C4-2B (cell line): ENCODE data around the gene ZNF18.

Experiments used
- H3K27ac ChIP-seq: fragments of 450-650 bp; 2 replicates; pipeline ENCODE4 v1.5.1; 2017
- CTCF ChIP-seq: fragments of 450-650 bp; conservative IDR thresholded peaks from 2 replicates; pipeline ENCODE4 v1.5.1; 2017; ENCODE audit warnings: mild to moderate bottlenecking
- ZFX ChIP-seq: fragments of 450-650 bp; IDR thresholded peaks from 2 replicates; pipeline ENCODE4 v1.6.1; 2017

Gene ZNF18

GRCh38 chr17:12034538-12034937, 37.3 kb upstream of the ZNF18 start:
- H3K27ac ChIP-seq = no peak overlapping the region
- TF ChIP-seq CTCF = no peak
- TF ChIP-seq ZFX = no peak

GRCh38 chr17:12028611-12029010, 31.3 kb upstream of the ZNF18 start:
- H3K27ac ChIP-seq = no peak overlapping the region
- no peak for TF ChIP-seq CTCF
- TF ChIP-seq ZFX = no peak

- TF ChIP-seq CTCF (no peak), ZFX (no peak)
- no peak overlapping the region for H3K27ac ChIP-seq
Observed at GRCh38 chr17:12027658-12028057, 30.4 kb upstream of the ZNF18 start.

- H3K27ac ChIP-seq = no peak overlapping the region
- TF ChIP-seq ZFX = no peak
Observed at GRCh38 chr17:12024327-12024726, 27.1 kb upstream of the ZNF18 start.

- H3K27ac ChIP-seq = no peak overlapping the region
- TF ChIP-seq CTCF (no peak), ZFX (no peak)
Observed at GRCh38 chr17:12022310-12022709, 25.0 kb upstream of the ZNF18 start.

GRCh38 chr17:12021623-12022140, 24.4 kb upstream of the ZNF18 start:
- H3K27ac ChIP-seq = peak overlapping the region; percentile 97
- TF ChIP-seq ZFX (no peak), CTCF (no peak)

GRCh38 chr17:12020642-12021622, 23.7 kb upstream of the ZNF18 start, which contains the start of gene MAP2K4:
Gene MAP2K4, plus strand, starts transcription at chr17:12020877. Its CDS starts 10 bp downstream, at chr17:12020887.
- peak within 1 kb of the TSS; percentile 97 for H3K27ac ChIP-seq
- peak; percentile 100 for TF ChIP-seq ZFX
- no peak; the same call in 1 of the 2 replicates for TF ChIP-seq CTCF
